Small intestine (tissue), 7 donors: Measurements from ENCODE around the gene SYP. TPM values are rescaled to one million over a fixed set of nuclear protein-coding genes. Genes with fewer than 3 reads are reported as not detected.
A peak's percentile ranks its signal among the peaks of the same experiment; 100 is the strongest.

Source experiments
- DNase-seq, 2 donors: peaks; one replicate each; pipeline versions ENCODE4 v3.0.0 to v3.0.0-alpha.2; 2013
- FAIRE-seq: peaks from 2 replicates; lab custom pipeline; 2012; peaks lifted over from hg19 to GRCh38; lab: Jason Lieb, UNC
- H3K27ac ChIP-seq, 3 donors: one replicate each; pipeline ENCODE4 v1.5.1; 2013; ENCODE audit warnings: low read length in 2 of 3, mild to moderate bottlenecking in 2 of 3, control low read depth in 1 of 3, inconsistent platforms in 1 of 3, low read depth in 1 of 3, moderate library complexity in 1 of 3
- H3K27me3 ChIP-seq, 3 donors: one replicate each; pipeline ENCODE4 v1.6.1; 2013; ENCODE audit warnings: low read length in 3 of 3, inconsistent platforms in 1 of 3; ENCODE audit not compliant: control insufficient read depth in 3 of 3, insufficient read depth in 3 of 3
- H3K36me3 ChIP-seq, 3 donors: one replicate each; pipeline ENCODE4 v1.6.1; 2013; ENCODE audit warnings: low read length in 3 of 3, inconsistent platforms in 1 of 3, low read depth in 1 of 3, mild to moderate bottlenecking in 1 of 3, moderate library complexity in 1 of 3; ENCODE audit not compliant: control insufficient read depth in 3 of 3, insufficient read depth in 2 of 3
- H3K4me1 ChIP-seq, 3 donors: one replicate each; pipeline ENCODE4 v1.6.1; 2013; ENCODE audit warnings: low read length in 2 of 3, inconsistent platforms in 1 of 3, low read depth in 1 of 3, mild to moderate bottlenecking in 1 of 3, moderate library complexity in 1 of 3; ENCODE audit not compliant: control insufficient read depth in 3 of 3, insufficient read depth in 2 of 3
- H3K4me3 ChIP-seq, 3 donors: one replicate each; pipeline ENCODE4 v1.5.1; 2013; ENCODE audit warnings: low read length in 3 of 3, control low read depth in 1 of 3, inconsistent platforms in 1 of 3, low read depth in 1 of 3, mild to moderate bottlenecking in 1 of 3, moderate library complexity in 1 of 3
- H3K9me3 ChIP-seq, 2 donors: one replicate each; pipeline ENCODE4 v1.6.1; 2013; ENCODE audit warnings: low read depth in 1 of 2, low read length in 1 of 2; ENCODE audit not compliant: control insufficient read depth in 2 of 2, insufficient read depth in 1 of 2
- WGBS, 3 donors: extraction: QIAGEN DNeasy Blood & Tissue Kit; methylation state at CpG; one replicate each; pipeline ENCODE4 v1.1.7; 2013; 5-methylcytosine and 5-hydroxymethylcytosine counted together
- polyA plus RNA-seq, 4 donors: library from polyadenylated mRNA; stranded (reverse) in 3 of 4; unstranded in 1 of 4; fragments of 200-250 nt in 3 of 4; fragments of 120-200 nt in 1 of 4; gene quantifications; one replicate each; pipeline versions ENCODE4 v1.2.1 to v1.2.3, GENCODE V29; 2013
- donor health status: healthy with polysubstance abuse.
- donor health status: control.
- donor health status: control.
- donor health status: Bipolar disorder and iron deficiency.
- donor health status: healthy.

SYP gene
- polyA plus RNA-seq, 4 donors = 2.2 to 33.5 (median 7.0) TPM

- no peak for FAIRE-seq
- WGBS, 3 donors = 86 to 89% (median 88%) methylated on average over 8 to 12 of the region's 12 CpGs
These were observed 43.2 kb upstream of the SYP start for GRCh38 chrX:49243166-49243565.

GRCh38 chrX:49242545-49243066 is 42.6 kb upstream of the SYP start:
- WGBS, 3 donors = 89 to 92% (median 92%) methylated on average over 12 of the region's 12 CpGs

More at GRCh38 chrX:49243166-49243565, 43.2 kb upstream of the SYP start:
- Histone ChIP-seq H3K36me3 (peaks cover 0 to 38% (median 0%) of the 10 kb centered on the region in 3 donors), H3K4me1 (no peaks in the 10 kb centered on the region), H3K4me3 (no peak overlapping the region), H3K9me3 (no peaks in the 10 kb centered on the region), H3K27ac (no peak overlapping the region), H3K27me3 (no peaks in the 10 kb centered on the region)
- no peak for DNase-seq

GRCh38 chrX:49238735-49239134 is 38.7 kb upstream of the SYP start:
- H3K4me3 ChIP-seq = no peak overlapping the region
- no peaks in the 10 kb centered on the region for H3K9me3 ChIP-seq
- peaks cover 0 to 4% (median 0%) of the 10 kb centered on the region in 3 donors for H3K27me3 ChIP-seq
- H3K27ac ChIP-seq = no peak overlapping the region
- DNase-seq (no peak), FAIRE-seq (no peak)
- H3K36me3 ChIP-seq = peaks cover 0 to 20% (median 0%) of the 10 kb centered on the region in 3 donors
- 76 to 81% (median 78%) methylated on average over 5 to 7 of the region's 7 CpGs for WGBS, 3 donors
- no peaks in the 10 kb centered on the region for H3K4me1 ChIP-seq

More at GRCh38 chrX:49242545-49243066, 42.6 kb upstream of the SYP start:
- DNase-seq = no peak
- Histone ChIP-seq H3K4me1 (no peaks in the 10 kb centered on the region), H3K27ac (no peak overlapping the region), H3K9me3 (no peaks in the 10 kb centered on the region), H3K27me3 (no peaks in the 10 kb centered on the region), H3K4me3 (no peak overlapping the region), H3K36me3 (peaks cover 0 to 34% (median 0%) of the 10 kb centered on the region in 3 donors)
- FAIRE-seq = no peak

GRCh38 chrX:49237060-49237459 is 37.1 kb upstream of the SYP start:
- FAIRE-seq = no peak
- Histone ChIP-seq H3K9me3 (no peaks in the 10 kb centered on the region), H3K4me3 (no peak overlapping the region), H3K27me3 (peaks cover 0 to 4% (median 0%) of the 10 kb centered on the region in 3 donors), H3K36me3 (peaks cover 0 to 7% (median 0%) of the 10 kb centered on the region in 3 donors), H3K27ac (peak overlapping the region in 1 of 3 donors; percentile 24), H3K4me1 (no peaks in the 10 kb centered on the region)
- no peak for DNase-seq
- 66 to 87% (median 84%) methylated on average over 9 of the region's 9 CpGs for WGBS, 3 donors

- no peaks in the 10 kb centered on the region for H3K9me3 ChIP-seq
- H3K4me1 ChIP-seq = no peaks in the 10 kb centered on the region
- 41 to 68% (median 50%) methylated on average over 41 to 56 of the region's 56 CpGs for WGBS, 3 donors
- FAIRE-seq (no peak), DNase-seq (no peak)
- no peak overlapping the region for H3K4me3 ChIP-seq
- no peak overlapping the region for H3K27ac ChIP-seq
- H3K36me3 ChIP-seq = no peaks in the 10 kb centered on the region
- H3K27me3 ChIP-seq = peaks cover 0 to 4% (median 0%) of the 10 kb centered on the region in 3 donors
These were observed 34.0 kb upstream of the SYP start for GRCh38 chrX:49233887-49234555.

GRCh38 chrX:49233176-49233575 is 33.2 kb upstream of the SYP start, which contains the start of gene CACNA1F:
Gene CACNA1F, minus strand, starts transcription at chrX:49233340. Its CDS starts 31 bp downstream, at chrX:49233309.
- WGBS, 3 donors = 74 to 85% (median 75%) methylated on average over 8 to 9 of the region's 9 CpGs
- H3K27ac ChIP-seq = no peak within 1 kb of the TSS
- peaks cover 0 to 4% (median 0%) of the 10 kb centered on the region in 3 donors for H3K27me3 ChIP-seq
- H3K9me3 ChIP-seq = no peaks in the 10 kb centered on the region
- no peaks in the 10 kb centered on the region for H3K4me1 ChIP-seq
- H3K4me3 ChIP-seq = no peak within 1 kb of the TSS
- FAIRE-seq (no peak), DNase-seq (no peak)
- H3K36me3 ChIP-seq = no peaks in the 10 kb centered on the region

- no peak for DNase-seq
- Histone ChIP-seq H3K9me3 (no peaks in the 10 kb centered on the region), H3K36me3 (no peaks in the 10 kb centered on the region), H3K4me1 (no peaks in the 10 kb centered on the region), H3K27me3 (peaks cover 0 to 4% (median 0%) of the 10 kb centered on the region in 3 donors), H3K4me3 (no peak overlapping the region), H3K27ac (no peak overlapping the region)
- FAIRE-seq = no peak
- 63 to 95% (median 76%) methylated on average over 2 of the region's 2 CpGs for WGBS, 3 donors
These were observed 32.5 kb upstream of the SYP start for GRCh38 chrX:49232525-49232924.

GRCh38 chrX:49231333-49232000 is 31.5 kb upstream of the SYP start:
- Histone ChIP-seq H3K4me1 (no peaks in the 10 kb centered on the region), H3K27ac (peak overlapping the region in 1 of 3 donors; percentile 62), H3K4me3 (no peak overlapping the region), H3K9me3 (no peaks in the 10 kb centered on the region), H3K36me3 (no peaks in the 10 kb centered on the region), H3K27me3 (peaks cover 0 to 4% (median 0%) of the 10 kb centered on the region in 3 donors)
- FAIRE-seq (no peak), DNase-seq (no peak)
- 89 to 94% (median 94%) methylated on average over 8 to 10 of the region's 10 CpGs for WGBS, 3 donors
